GM23338 (cell line): ENCODE measurements around the gene ADGRD2. TPM values are rescaled to one million over a fixed set of nuclear protein-coding genes. Genes with fewer than 3 reads are reported as not detected.

Source experiments
- ATAC-seq: fragments of 200-7000 bp; cut with Tn5 transposase; 3 replicates; pipeline ENCODE4 v1.9.1; 2020
- DNase-seq: peaks from one replicate; pipeline ENCODE4 v3.0.0-alpha.2; 2015; ENCODE audit warnings: low spot score
- H2AFZ ChIP-seq: fragments of 200-600 bp; sonication (generic); 2 replicates; pipeline ENCODE4 v1.8.0; 2016; ENCODE audit warnings: antibody characterized with exemption, mild to moderate bottlenecking, moderate library complexity
- H3F3A ChIP-seq: fragments of 200-600 bp; sonication (generic); replicated peaks from 2 replicates; pipeline ENCODE4 v1.8.0; 2017; ENCODE audit warnings: antibody characterized with exemption, mixed run types, low read depth
- H3K27ac ChIP-seq: fragments of 200-600 bp; sonication (generic); 2 replicates; pipeline ENCODE4 v1.6.1; 2016; ENCODE audit warnings: low read depth
- H3K27me3 ChIP-seq: fragments of 200-600 bp; sonication (generic); 2 replicates; pipeline ENCODE4 v1.8.0; 2016; ENCODE audit warnings: mild to moderate bottlenecking, mixed run types, moderate library complexity; ENCODE audit not compliant: insufficient read depth
- H3K36me3 ChIP-seq: fragments of 200-600 bp; sonication (generic); 2 replicates; pipeline ENCODE4 v1.8.0; 2016; ENCODE audit warnings: mild to moderate bottlenecking; ENCODE audit not compliant: insufficient read depth
- H3K4me1 ChIP-seq: fragments of 200-600 bp; sonication (generic); 2 replicates; pipeline ENCODE4 v1.8.0; 2016; ENCODE audit warnings: mild to moderate bottlenecking, moderate library complexity; ENCODE audit not compliant: insufficient read depth
- H3K4me2 ChIP-seq: fragments of 200-600 bp; sonication (generic); 2 replicates; pipeline ENCODE4 v1.7.1; 2017; ENCODE audit warnings: mixed run types
- H3K4me3 ChIP-seq: fragments of 200-600 bp; sonication (generic); 2 replicates; pipeline ENCODE4 v1.6.1; 2016; ENCODE audit warnings: mixed run types
- H3K79me2 ChIP-seq: fragments of 200-600 bp; sonication (generic); replicated peaks from 2 replicates; pipeline ENCODE4 v1.8.0; 2017; ENCODE audit warnings: mild to moderate bottlenecking; ENCODE audit not compliant: insufficient read depth
- H3K9me2 ChIP-seq: fragments of 200-600 bp; sonication (generic); 2 replicates; pipeline ENCODE4 v1.8.0; 2017; ENCODE audit not compliant: insufficient read depth
- H4K20me1 ChIP-seq: fragments of 200-600 bp; sonication (generic); replicated peaks from 2 replicates; pipeline ENCODE4 v1.8.0; 2017; ENCODE audit warnings: mild to moderate bottlenecking; ENCODE audit not compliant: insufficient read depth
- H3K27ac Mint-ChIP-seq: 2 replicates; pipeline ENCODE4 v1.8.0; 2020; ENCODE audit warnings: inconsistent platforms, mild to moderate bottlenecking, moderate library complexity, mixed read lengths
- H3K27me3 Mint-ChIP-seq: 3 replicates; pipeline ENCODE4 v1.8.0; 2022; ENCODE audit warnings: low read depth, mild to moderate bottlenecking, moderate library complexity, mixed read lengths, inconsistent platforms; ENCODE audit not compliant: insufficient read depth, poor library complexity
- H3K36me3 Mint-ChIP-seq: 3 replicates; pipeline ENCODE4 v1.8.0; 2021; ENCODE audit warnings: low read depth, mild to moderate bottlenecking, inconsistent platforms, moderate library complexity, mixed read lengths
- H3K4me1 Mint-ChIP-seq: 3 replicates; pipeline ENCODE4 v1.8.0; 2020; ENCODE audit warnings: mild to moderate bottlenecking, inconsistent platforms, mixed read lengths
- H3K4me3 Mint-ChIP-seq: 3 replicates; pipeline ENCODE4 v1.8.0; 2021; ENCODE audit warnings: moderate library complexity, mild to moderate bottlenecking, inconsistent platforms, mixed read lengths
- H3K9me3 Mint-ChIP-seq: 3 replicates; pipeline ENCODE4 v1.8.0; 2020; ENCODE audit warnings: moderate library complexity, mild to moderate bottlenecking, inconsistent platforms, mixed read lengths
- CREB1 ChIP-seq: fragments of 250-450 bp; sonication (Bioruptor Pico); IDR thresholded peaks from 2 replicates; pipeline ENCODE4 v1.5.0; 2020; ENCODE audit warnings: low read depth, mild to moderate bottlenecking, moderate library complexity
- CTCF ChIP-seq, 2 experiments: fragments of 200-600 bp in 1 of 2; sonication (generic) in 1 of 2; conservative IDR thresholded peaks; 2 replicates each; pipeline versions ENCODE4 v1.5.1 to v1.6.1; 2016 to 2017; ENCODE audit warnings: antibody characterized with exemption in 2 of 2, low read depth in 2 of 2, mild to moderate bottlenecking in 2 of 2, moderate library complexity in 1 of 2
- ETS1 ChIP-seq: IDR thresholded peaks from 2 replicates; pipeline ENCODE4 v1.6.1; 2016; ENCODE audit warnings: antibody characterized with exemption
- EZH2phosphoT487 ChIP-seq: fragments of 200-600 bp; sonication (generic); IDR thresholded peaks from one replicate; pipeline ENCODE4 v1.8.1; 2018; ENCODE audit warnings: antibody characterized with exemption; ENCODE audit not compliant: unreplicated experiment
- JUNB ChIP-seq: IDR thresholded peaks from one replicate; pipeline ENCODE4 v1.6.1; 2016; ENCODE audit warnings: antibody characterized with exemption; ENCODE audit not compliant: unreplicated experiment
- STAT1 ChIP-seq: IDR thresholded peaks from one replicate; pipeline ENCODE4 v1.6.1; 2016; ENCODE audit warnings: antibody characterized with exemption; ENCODE audit not compliant: unreplicated experiment
- ZNF114 ChIP-seq: fragments of 250-450 bp; sonication (Bioruptor Pico); IDR thresholded peaks from 2 replicates; pipeline ENCODE4 v1.5.0; 2020; ENCODE audit warnings: mild to moderate bottlenecking, moderate library complexity
- ZNF331 ChIP-seq: fragments of 250-450 bp; sonication (Bioruptor Pico); IDR thresholded peaks from 2 replicates; pipeline ENCODE4 v1.5.0; 2020; ENCODE audit warnings: low read depth, mild to moderate bottlenecking, moderate library complexity
- polyA plus RNA-seq: library from polyadenylated mRNA; unstranded; fragments of >200 nt; fragmentation: Nextera tagmentation; extraction: Ambion mirVana; gene quantifications from 2 replicates; pipeline ENCODE4 v1.2.1, GENCODE V29; 2016
- total RNA-seq: library from RNA; depleted of rRNA; stranded (reverse); fragments of >200 nt; shearing (Covaris generic); gene quantifications from 2 replicates; pipeline ENCODE4 v1.2.3, GENCODE V29; 2014

Gene ADGRD2
- total and polyA plus RNA-seq, 2 experiments from 2014 or later = 0.45 to 0.78 TPM

- TF ChIP-seq EZH2phosphoT487 (no peak), ETS1 (no peak), CREB1 (CRISPR knock-in tag) (no peak), JUNB (no peak), STAT1 (no peak), ZNF331 (CRISPR knock-in tag) (no peak), ZNF114 (no peak), CTCF (conservative IDR thresholded peaks at IDR 0.05; ENCODE audit: low read depth in 2 of 2) (no peak)
These were observed 57.0 kb downstream of the ADGRD2 start, which contains the start of gene NR5A1 (continued) for GRCh38 chr9:124506931-124507879.

- Mint-ChIP-seq H3K9me3 (peaks cover 3% of the 10 kb centered on the region; the same call in 2 of the 3 replicates), H3K4me3 (no peak overlapping the region), H3K36me3 (no peaks in the 10 kb centered on the region; the same call in 2 of the 3 replicates), H3K27me3 (peaks cover 46% of the 10 kb centered on the region), H3K27ac (no peak overlapping the region), H3K4me1 (peaks cover 30% of the 10 kb centered on the region)
- ATAC-seq = no peak
- no peaks in the 10 kb centered on the region for H3K36me3 ChIP-seq
- 0 out of 2 replicates have a peak, but pooled peaks cover 3% of the 10 kb centered on the region for H3F3A ChIP-seq
- H3K4me2 ChIP-seq = no peak overlapping the region
- H3K27ac ChIP-seq = no peak overlapping the region
- H3K9me2 ChIP-seq = no peaks in the 10 kb centered on the region
- DNase-seq = no peak
- peaks cover 15% of the 10 kb centered on the region; the same call in 1 of the 2 replicates for H3K4me1 ChIP-seq
- no peaks in the 10 kb centered on the region for H3K79me2 ChIP-seq
- H3K27me3 ChIP-seq = peaks cover 39% of the 10 kb centered on the region
- H4K20me1 ChIP-seq = no peaks in the 10 kb centered on the region
- no peak overlapping the region for H2AFZ ChIP-seq
- no peak overlapping the region for H3K4me3 ChIP-seq
- TF ChIP-seq EZH2phosphoT487 = no peak
These were observed 57.7 kb downstream of the ADGRD2 start for GRCh38 chr9:124507880-124508423.
